ENCODE measurements around the gene MICU1. TPM values are rescaled to one million over a fixed set of nuclear protein-coding genes. Genes with fewer than 3 reads are reported as not detected.

The MICU1 gene
- polyA plus RNA-seq, 1 experiment = 40.4 TPM

DNA sequence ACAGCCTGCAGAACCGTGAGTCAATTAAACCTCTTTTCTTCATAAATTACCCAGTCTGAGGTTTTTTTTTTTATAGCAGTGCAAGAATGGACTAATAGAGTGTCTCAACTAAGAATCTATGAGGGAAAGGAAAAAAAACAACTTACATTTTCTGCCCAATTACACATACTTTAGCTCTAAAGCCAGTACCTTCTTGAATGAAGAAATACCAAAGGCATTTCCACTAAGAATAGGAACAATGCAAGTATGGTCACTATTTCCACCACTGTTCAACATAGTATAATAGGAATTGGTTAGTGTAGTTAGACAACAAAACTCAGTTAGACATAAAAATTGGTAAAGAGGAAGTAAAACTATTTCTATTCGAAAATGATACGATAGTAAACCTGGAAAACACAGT, 37.6 kb downstream of the MICU1 start:
- TF ChIP-seq, protein P1, sequence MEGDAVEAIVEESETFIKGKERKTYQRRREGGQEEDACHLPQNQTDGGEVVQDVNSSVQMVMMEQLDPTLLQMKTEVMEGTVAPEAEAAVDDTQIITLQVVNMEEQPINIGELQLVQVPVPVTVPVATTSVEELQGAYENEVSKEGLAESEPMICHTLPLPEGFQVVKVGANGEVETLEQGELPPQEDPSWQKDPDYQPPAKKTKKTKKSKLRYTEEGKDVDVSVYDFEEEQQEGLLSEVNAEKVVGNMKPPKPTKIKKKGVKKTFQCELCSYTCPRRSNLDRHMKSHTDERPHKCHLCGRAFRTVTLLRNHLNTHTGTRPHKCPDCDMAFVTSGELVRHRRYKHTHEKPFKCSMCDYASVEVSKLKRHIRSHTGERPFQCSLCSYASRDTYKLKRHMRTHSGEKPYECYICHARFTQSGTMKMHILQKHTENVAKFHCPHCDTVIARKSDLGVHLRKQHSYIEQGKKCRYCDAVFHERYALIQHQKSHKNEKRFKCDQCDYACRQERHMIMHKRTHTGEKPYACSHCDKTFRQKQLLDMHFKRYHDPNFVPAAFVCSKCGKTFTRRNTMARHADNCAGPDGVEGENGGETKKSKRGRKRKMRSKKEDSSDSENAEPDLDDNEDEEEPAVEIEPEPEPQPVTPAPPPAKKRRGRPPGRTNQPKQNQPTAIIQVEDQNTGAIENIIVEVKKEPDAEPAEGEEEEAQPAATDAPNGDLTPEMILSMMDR (IDR thresholded peaks at IDR 0.05; ENCODE audit: insufficient read depth, low read depth, low read length) = no peak
- POLR2A ChIA-PET = interaction anchor here (0.5 kb wide), 1 partner anchor 12 kb away, joined by 3 read pairs; no protein-coding TSS in a partner anchor
- DNase-seq (ENCODE audit: low read depth) = no peak

DNA sequence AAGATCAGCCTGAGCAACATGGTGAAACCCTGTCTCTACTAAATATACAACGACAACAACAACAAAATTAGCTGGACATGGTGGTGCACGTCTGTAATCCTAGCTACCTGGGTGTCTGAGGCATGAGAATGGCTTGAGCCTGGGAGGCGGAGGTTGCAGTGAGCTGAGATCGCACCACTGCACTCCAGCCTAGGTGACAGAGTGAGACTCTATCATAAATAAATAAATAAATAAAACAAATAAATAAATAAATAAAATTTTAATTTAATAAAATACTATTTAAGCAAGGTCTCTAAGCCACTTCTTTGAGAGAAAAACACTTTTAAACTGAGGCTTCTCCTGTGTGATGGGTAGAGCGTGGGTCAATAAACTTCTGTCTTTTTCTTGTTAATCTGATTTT, 38.3 kb downstream of the MICU1 start:
- H3K36me3 ChIP-seq (ENCODE audit: control insufficient read depth, insufficient read depth, low read length) = no peaks in the 10 kb centered on the region
- TF ChIP-seq, protein P1 (IDR thresholded peaks at IDR 0.05; ENCODE audit: insufficient read depth, low read depth, low read length) = no peak
- POLR2A ChIA-PET = interaction anchor here (0.5 kb wide), 1 partner anchor 11 kb away, joined by 3 read pairs; no protein-coding TSS in a partner anchor
- H3K4me3 ChIP-seq (ENCODE audit: low read depth, low read length) = no peak overlapping the region
- H3K27me3 ChIP-seq (ENCODE audit: control insufficient read depth, insufficient read depth, low read length) = no peaks in the 10 kb centered on the region
- CTCF ChIA-PET = no interaction called here
- DNase-seq (ENCODE audit: low read depth) = no peak

More for the DNA sequence above, 37.6 kb downstream of the MICU1 start:
- no peak overlapping the region for H3K4me3 ChIP-seq (ENCODE audit: low read depth, low read length)
- CTCF ChIA-PET = no interaction called here
- no peaks in the 10 kb centered on the region for H3K36me3 ChIP-seq (ENCODE audit: control insufficient read depth, insufficient read depth, low read length)
- no peaks in the 10 kb centered on the region for H3K27me3 ChIP-seq (ENCODE audit: control insufficient read depth, insufficient read depth, low read length)

DNA sequence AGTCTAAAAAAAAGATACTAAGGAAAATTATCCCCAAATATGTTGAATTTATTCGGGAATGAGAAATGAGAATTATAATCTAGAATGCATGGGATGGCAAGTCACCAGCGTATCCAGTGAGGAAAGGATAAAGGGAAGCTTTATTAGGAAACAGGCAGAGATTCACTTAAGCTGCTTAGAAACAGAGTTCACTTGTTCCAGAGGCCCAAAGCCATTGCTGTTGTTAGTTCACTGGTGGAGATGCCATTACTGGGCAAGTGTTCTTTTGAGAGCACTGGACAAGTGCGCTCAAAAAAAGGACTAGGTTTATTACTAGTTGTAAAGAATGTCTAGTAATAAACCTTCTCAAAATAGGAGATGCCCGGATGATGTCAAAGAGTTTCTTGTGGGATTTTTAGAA, 51.2 kb downstream of the MICU1 start:
- no peaks in the 10 kb centered on the region for H3K27me3 ChIP-seq (ENCODE audit: control insufficient read depth, insufficient read depth, low read length)
- TF ChIP-seq, protein P1 (IDR thresholded peaks at IDR 0.05; ENCODE audit: insufficient read depth, low read depth, low read length) = no peak
- POLR2A ChIA-PET = no interaction called here
- H3K4me3 ChIP-seq (ENCODE audit: low read depth, low read length) = no peak overlapping the region
- no peak for DNase-seq (ENCODE audit: low read depth)
- H3K36me3 ChIP-seq (ENCODE audit: control insufficient read depth, insufficient read depth, low read length) = no peaks in the 10 kb centered on the region
- CTCF ChIA-PET = no interaction called here

DNA sequence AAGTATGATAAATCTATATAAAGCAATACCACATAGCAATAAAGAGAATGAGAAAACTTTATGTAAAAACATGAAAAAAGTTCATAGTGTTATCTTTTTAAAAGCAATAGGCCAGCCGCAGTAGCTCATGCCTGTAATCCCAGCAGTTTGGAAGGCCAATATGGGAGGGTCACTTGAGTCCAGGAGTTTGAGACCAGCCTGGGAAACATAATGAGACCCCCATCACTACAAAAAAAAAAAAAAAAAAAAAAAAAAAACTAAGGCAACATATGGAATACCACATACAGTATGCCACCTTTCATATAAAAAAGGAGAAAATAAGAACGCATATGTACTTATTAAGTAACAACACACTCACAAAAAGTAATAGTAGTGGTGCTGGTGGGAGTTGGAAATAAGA, 52.8 kb downstream of the MICU1 start:
- POLR2A ChIA-PET = no interaction called here
- CTCF ChIA-PET = no interaction called here
- no peak overlapping the region for H3K4me3 ChIP-seq (ENCODE audit: low read depth, low read length)
- no peaks in the 10 kb centered on the region for H3K27me3 ChIP-seq (ENCODE audit: control insufficient read depth, insufficient read depth, low read length)
- TF ChIP-seq, protein P1 (IDR thresholded peaks at IDR 0.05; ENCODE audit: insufficient read depth, low read depth, low read length) = no peak
- DNase-seq (ENCODE audit: low read depth) = no peak
- no peaks in the 10 kb centered on the region for H3K36me3 ChIP-seq (ENCODE audit: control insufficient read depth, insufficient read depth, low read length)

DNA sequence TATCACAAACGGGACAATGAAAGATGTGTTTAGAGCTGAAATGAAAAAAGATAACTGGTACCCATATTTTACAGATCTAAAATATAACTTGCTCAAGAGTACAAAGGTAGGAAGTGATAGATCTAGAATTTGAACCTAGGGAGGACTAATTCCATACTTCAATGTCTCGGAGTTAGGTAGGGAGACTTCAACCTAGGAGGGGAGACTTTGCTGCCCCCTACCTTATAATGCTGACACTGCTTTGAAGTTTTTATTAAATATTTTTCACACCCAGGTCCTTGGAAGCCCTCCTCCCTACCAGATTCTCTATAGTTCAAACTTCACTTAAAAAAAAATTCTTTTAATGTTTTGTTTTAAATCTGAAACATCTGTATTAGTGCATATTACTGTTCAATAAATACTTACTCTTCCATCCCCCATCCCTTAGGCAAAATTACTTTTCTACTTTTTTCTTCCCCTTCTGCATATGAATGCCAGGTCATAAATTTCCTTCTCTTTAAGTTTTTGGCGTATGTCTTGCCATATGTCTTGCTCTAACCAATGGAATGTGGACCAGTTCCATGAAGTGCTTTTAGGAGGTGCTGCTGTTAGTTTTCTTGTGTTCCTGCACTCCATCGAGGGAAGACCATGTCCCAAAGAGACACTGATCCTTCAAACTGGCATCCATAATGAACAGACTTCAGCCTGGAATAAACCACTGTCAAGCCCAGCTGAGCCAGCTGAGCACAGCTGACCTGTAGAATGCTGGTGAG, 57.8 kb downstream of the MICU1 start:
- no peak for DNase-seq (ENCODE audit: low read depth)
- ChIA-PET POLR2A (no interaction called here), CTCF (interaction anchor here (1.0 kb wide), 1 partner anchor 204 kb away, joined by 4 read pairs; no protein-coding TSS in a partner anchor)
- H3K4me3 ChIP-seq (ENCODE audit: low read depth, low read length) = no peak overlapping the region
- TF ChIP-seq, protein P1 (IDR thresholded peaks at IDR 0.05; ENCODE audit: insufficient read depth, low read depth, low read length) = peak; percentile 23; the same call in 1 of the 2 replicates
- no peaks in the 10 kb centered on the region for H3K36me3 ChIP-seq (ENCODE audit: control insufficient read depth, insufficient read depth, low read length)
- no peaks in the 10 kb centered on the region for H3K27me3 ChIP-seq (ENCODE audit: control insufficient read depth, insufficient read depth, low read length)
